Astrocyte (in vitro differentiated cells and primary cell): Measurements from ENCODE around the gene FAM171A2.

Experiments
- EZH2 ChIP-seq: IDR thresholded peaks from 2 replicates; pipeline ENCODE4 v1.6.1; 2012; ENCODE audit warnings: mild to moderate bottlenecking, low read length, inconsistent platforms; ENCODE audit not compliant: insufficient read depth
- TF ChIP-seq, protein P1 (sequence below): IDR thresholded peaks from 2 replicates; pipeline ENCODE4 v1.5.1; 2011; ENCODE audit warnings: low read depth, mild to moderate bottlenecking, inconsistent platforms, low read length, moderate library complexity; ENCODE audit not compliant: insufficient read depth

DNA sequence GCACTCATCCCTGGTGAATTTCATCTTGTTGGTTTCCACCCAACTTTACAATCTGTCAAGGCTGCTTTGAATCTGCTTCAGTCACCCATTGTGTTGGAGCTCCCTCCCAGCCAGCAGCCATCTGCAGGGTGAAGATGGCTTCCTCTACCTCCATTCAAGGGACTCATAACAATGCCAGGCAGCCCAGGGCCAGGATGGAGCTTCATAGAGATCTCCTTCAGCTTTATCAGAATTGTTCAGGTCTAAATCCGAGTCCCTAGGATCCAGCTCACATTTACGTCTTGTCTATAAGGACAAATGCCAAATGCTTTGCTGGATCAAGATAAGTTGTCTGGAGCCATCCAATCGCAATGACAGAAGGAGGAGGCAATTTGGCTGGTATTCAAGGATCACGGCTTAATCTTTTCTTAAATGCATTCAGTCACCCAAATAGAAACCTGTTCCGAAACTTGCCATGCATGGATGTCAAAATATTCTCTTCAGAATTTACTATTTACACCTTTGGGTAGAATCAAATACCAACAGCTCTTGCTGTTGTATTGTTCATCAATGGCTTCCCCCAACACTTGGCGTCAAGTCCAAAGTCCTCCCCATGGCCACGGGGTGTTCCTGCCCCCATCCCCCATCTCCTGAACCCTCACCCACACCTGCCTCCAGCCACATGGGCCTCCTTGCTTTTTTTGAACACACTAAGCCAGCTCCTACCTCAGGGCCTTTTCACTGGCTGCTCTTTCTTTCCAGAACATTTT, 3.8 kb upstream of the FAM171A2 start:
- TF ChIP-seq, protein P1, sequence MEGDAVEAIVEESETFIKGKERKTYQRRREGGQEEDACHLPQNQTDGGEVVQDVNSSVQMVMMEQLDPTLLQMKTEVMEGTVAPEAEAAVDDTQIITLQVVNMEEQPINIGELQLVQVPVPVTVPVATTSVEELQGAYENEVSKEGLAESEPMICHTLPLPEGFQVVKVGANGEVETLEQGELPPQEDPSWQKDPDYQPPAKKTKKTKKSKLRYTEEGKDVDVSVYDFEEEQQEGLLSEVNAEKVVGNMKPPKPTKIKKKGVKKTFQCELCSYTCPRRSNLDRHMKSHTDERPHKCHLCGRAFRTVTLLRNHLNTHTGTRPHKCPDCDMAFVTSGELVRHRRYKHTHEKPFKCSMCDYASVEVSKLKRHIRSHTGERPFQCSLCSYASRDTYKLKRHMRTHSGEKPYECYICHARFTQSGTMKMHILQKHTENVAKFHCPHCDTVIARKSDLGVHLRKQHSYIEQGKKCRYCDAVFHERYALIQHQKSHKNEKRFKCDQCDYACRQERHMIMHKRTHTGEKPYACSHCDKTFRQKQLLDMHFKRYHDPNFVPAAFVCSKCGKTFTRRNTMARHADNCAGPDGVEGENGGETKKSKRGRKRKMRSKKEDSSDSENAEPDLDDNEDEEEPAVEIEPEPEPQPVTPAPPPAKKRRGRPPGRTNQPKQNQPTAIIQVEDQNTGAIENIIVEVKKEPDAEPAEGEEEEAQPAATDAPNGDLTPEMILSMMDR = no peak
- TF ChIP-seq EZH2 = no peak
